Glomerular visceral epithelial cell (primary cell): ENCODE results near the gene SLC6A3.

ENCODE experiments used
- DNase-seq: peaks from one replicate; pipeline ENCODE4 v3.0.0-alpha.2; 2016; ENCODE audit errors: extremely low spot score

SLC6A3 gene

GRCh38 chr5:1421521-1422341 lies 23.5 kb downstream of the SLC6A3 start:
- no peak for DNase-seq

DNA sequence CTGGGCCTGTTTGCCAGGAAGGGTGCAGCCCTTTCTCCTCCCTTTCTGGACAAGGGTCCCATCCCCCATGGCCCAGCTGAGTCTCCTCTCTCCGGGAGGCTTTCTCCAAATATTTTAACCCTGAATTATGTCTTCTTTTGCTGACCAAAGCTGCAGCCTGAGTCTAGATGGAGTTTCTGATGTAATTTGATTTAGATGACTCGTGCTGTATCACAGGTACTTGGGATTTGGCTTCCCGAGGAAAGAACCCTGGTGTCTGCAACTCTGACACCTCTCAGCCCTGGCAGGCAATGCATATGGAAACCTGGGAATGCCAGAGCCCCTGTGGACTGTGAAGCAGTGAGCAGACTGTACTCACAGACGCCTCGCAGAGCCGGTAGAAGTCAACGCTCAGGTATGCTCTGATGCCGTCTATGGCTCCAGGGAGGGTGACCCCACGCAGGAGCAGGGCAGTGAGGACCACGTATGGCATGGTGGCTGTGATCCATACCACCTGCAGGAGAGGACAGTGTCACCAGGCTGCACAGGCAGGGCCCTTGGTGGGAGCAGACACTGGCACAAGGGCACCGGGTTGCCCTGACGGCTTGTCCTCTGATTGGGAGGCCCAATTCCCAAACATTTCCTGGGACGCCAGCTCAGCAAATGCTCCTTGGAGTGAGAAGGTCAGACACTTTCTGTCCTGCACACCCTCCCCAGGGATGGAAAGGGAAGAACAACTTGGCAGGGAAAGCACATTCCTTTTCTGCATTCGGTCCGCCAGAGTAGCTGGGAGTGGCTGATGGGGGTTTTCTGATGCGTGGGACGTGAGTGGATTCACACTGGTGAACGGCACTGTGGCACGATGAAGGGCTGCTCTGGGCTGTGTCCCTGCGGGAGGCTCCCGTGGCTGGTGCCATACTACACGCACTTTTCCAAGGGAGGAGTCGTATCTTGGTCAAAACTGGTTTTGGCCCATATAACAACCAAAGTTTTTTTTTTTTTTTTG lies 24.7 kb downstream of the SLC6A3 start:
- DNase-seq: no peak

DNA sequence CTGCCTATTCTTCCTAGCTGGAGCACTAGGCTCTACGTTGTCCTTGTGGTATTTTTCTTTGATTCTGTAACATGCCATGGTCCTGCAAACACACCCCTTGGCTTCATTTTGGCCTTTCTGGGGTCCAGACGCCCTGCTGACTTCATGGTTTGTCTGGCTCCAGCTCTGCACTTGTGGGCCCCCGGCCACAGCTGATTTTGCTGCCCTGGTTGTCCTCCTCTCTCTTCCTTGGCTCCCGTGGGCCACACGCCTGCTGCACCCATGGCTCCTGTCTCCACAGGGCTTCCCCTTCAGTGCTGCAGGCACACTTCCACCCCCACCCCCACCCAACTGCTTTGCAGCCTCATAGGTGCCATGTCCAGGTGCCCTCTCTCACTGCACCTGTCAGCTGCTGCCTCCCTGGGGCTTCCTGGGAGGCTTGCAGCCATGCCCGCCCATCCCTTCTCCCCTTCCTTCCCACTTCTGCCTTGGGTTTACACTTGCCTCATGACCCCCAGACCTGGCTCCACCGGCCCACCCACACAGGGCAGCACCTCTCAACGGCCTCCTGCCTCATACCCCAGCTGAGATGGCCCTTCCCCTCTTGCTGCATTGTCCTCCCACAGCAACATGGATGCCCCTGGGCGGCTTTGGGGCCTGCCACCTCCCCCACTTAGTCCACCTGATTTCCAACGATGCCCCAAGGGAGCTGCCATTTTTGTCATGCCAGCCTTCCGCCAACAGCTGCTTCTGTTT lies 25.6 kb downstream of the SLC6A3 start:
- DNase-seq: no peak

- no peak for DNase-seq
These were observed 26.3 kb downstream of the SLC6A3 start for GRCh38 chr5:1418921-1419280.

- no peak for DNase-seq
These were observed 26.9 kb downstream of the SLC6A3 start for GRCh38 chr5:1418238-1418920.

DNA sequence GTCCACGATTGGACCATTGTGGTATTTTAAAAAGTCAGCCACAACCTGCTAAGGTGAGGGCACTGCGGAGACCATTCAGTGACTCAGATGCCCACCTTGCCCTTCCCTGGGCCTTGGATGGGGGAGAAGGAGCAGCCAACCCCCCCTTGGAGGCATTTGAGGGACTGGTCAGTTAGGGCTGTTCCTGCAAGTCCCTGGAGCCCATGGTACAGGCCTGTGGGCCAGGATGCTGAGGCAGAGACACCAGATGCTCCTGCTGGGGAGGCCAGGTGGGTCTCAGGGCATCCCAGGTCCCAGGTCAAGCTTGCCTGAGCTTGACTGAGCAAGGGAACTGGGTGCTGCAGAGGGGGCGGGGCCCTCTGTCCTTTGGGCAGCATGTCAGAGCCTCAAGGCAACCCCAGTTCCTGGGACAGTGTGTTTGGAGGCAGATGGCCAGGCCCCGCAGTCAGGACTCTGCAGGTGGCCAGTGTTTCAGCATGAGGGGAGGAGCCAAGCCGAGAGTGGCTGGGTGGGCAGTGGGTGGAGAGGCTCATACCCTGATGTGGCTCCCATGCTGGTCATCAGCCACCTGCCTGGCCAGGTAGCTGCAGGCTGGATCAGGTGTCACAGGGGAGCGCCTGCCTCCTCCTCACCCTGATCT lies 27.5 kb downstream of the SLC6A3 start:
- DNase-seq: no peak

DNA sequence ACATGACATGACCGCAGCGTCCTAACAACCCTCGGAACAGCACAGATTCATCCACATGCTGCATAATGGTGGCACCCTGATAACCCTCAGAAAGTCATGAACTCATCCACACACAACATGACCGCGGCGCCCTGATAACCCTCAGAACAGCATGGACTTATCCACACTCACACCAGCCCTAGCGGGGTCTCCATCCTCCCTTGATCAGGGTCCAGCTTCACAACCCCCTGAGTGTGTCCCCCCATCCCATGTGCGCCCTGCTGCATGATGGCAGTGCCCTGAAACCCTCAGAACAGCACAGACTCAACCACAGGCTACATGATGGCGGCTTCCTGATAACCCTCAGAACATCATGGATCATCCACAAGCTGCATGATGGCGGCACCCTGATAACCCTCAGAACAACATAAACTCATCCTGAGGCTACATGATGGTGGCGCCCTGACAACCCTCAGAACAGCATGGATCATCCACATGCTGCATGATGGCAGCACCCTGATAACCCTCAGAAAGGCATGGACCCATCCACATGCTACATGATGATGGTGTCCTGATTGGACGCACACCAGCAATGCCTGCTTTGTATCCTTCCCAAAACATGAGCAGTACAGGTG lies 28.3 kb downstream of the SLC6A3 start:
- DNase-seq: no peak

DNA sequence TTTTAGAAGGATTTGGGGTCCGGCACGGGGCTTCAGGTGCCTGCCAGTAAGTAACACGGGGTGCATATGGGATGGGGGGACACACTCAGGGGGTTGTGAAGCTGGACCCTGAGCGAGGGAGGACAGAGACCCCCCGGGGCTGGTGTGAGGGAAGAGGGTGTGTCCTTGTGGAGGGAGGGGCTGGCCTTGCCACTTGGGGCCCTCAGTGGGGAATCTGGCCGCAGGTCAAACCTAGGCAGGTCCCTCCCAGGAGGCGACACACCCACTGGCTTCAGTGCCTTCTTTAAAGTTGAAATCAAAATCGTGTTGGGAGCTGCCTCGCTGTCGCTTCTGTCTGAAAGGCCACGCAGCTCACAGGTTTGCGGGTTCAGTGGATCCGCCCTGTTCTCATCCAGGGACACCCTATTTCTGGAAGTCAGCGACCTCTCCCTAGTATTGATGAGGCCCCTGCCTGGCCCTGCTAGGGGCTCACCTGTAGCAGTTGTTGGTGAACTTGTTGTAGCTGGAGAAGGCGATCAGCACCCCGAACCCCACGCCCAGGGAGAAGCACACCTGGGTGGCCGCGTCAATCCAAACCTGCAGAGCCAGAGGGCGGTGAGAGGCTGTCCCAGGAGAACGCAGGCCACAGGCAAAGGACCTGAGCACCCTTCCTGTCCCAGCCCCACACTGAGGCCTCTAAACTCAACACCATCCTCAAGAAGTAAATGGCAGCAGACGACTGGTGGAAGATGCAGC lies 29.4 kb downstream of the SLC6A3 start:
- DNase-seq: no peak

DNA sequence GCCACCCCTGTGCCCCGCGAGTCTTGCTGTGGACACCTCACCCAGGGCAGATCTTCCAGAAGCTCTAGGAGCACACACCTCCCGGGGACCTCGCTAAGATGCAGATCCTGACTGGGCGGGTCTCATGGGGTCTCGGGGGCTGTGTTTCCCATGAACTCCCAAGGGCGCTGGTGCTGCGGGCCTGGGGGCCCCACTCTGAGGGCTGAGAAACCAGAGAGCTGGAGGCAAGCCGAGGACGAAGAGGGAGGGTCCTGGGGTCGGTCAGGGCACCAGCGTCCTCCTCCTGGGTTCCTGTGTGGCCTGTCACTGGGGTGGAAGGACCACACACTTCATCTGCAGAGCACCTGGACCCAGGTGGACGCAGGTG lies 30.2 kb downstream of the SLC6A3 start:
- DNase-seq: no peak

GRCh38 chr5:1414311-1415058 lies 30.8 kb downstream of the SLC6A3 start:
- DNase-seq: no peak

GRCh38 chr5:1413611-1414241 lies 31.5 kb downstream of the SLC6A3 start:
- no peak for DNase-seq

GRCh38 chr5:1413211-1413610 lies 32.0 kb downstream of the SLC6A3 start:
- no peak for DNase-seq

GRCh38 chr5:1412621-1413020 lies 32.6 kb downstream of the SLC6A3 start:
- DNase-seq: no peak

DNA sequence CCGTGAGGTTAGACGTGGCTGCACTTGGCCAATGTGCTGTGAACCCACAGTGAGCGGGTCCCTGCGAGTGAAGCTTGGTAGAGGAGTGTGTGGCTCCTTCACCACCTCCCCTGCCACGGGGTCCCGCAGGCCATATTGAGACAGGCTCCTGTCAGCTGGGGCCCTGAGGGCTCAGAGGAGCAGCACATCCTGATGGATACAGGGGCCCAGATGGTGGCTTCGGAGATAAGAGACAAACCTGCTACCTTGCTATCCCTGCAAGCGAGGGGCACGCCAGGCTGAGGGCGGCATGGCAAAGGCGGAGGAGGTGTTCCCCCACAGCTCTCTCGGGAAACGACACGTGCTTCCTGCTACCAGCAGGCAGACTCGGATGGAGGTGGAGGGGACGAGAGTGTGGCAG lies 33.1 kb downstream of the SLC6A3 start:
- no peak for DNase-seq

DNA sequence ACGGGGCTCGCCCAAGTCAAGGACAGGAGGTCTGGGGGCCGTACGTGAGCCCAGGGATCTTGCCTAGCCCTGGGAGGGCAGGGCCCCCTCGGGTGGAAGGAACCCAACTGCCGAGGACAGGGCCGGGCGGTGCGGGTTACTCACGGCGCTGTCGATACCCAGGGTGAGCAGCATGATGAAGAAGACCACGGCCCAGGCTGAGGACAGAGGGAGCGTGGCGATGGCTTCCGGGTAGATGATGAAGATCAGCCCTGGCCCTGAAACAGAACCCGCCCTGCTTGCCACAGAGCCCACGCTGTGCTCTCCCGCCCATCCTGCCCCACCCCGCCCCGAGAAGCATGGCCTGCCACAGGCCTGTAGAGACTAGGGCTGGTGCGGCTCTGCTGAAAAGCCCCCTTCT lies 34.1 kb downstream of the SLC6A3 start:
- DNase-seq: no peak

DNA sequence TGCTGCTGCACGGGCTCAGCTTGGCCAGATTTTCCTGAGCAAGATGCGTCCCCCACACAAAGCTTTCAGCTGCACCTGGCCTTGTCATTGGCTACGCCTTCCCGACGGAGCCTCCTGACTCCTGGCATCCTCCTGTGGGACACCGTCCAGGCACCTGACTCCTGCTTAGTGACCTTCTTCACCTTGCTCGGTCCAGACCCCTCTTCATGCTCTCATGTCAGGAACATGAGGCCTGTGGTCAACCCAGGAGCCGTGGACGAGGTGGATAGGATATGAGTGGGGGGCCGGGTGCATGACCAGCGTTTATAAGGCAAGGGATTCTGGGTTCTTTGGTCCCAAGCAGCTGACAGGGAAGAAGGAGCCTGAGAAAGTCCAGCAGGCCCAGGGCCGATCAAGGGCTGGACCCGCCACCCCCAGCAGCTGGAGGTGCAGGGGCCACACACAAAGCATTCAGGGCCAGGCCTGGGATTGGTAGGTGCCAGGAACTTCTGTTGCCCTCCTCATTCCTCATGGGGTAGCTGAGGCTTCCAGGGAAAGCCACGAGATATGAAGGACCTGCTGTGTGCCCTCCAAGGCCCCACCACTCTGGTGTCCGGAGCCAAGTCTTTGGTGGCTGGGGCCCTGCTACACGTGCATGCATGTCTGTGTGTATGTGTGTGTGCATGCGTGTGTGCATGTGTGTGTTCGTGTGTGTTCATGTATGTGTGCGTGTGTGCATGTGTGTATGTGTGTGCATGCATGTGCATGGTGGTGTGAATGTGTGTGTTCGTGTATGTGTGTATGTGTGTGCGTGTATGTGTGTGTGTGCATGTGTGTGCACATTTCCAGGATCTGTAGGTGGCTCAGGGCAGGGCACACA lies 34.9 kb downstream of the SLC6A3 start:
- DNase-seq: no peak

- DNase-seq: no peak
These were observed 35.7 kb downstream of the SLC6A3 start for GRCh38 chr5:1409381-1410110.
